GM18517 (cell line): Measurements from ENCODE around the gene KANSL3.
"Not testable (repeated sequence)": the region's sequence is repeated elsewhere in the genome, so short reads cannot be mapped to it uniquely, and the experiment has no call there.

ENCODE experiments used
- ATAC-seq: cut with Tn5 transposase; IDR thresholded peaks from one replicate; pipeline ENCODE4 v1.9.1; 2021; ENCODE audit warnings: mild to moderate bottlenecking, moderate library complexity; ENCODE audit not compliant: unreplicated experiment

The KANSL3 gene

DNA sequence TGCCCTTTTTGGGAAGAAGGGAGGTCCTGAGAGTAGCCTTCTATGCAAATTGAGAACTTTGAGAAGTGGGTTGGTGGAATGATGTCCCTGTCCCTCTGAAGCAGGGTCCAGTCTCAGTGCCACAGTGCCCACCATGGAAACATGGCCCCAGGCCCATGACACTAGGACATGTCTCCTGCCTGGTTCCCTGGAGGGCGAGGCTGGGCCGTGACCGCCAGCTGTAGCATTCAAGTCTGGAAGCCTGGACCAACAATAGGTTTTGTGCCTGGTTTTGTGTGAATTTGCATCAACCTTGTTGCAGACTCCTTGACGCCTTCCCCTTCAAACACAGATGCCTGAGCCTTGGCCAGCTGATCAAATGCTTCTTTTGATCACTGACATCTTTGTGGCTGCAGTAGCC lies 74.1 kb downstream of the KANSL3 start:
- ATAC-seq = no peak

DNA sequence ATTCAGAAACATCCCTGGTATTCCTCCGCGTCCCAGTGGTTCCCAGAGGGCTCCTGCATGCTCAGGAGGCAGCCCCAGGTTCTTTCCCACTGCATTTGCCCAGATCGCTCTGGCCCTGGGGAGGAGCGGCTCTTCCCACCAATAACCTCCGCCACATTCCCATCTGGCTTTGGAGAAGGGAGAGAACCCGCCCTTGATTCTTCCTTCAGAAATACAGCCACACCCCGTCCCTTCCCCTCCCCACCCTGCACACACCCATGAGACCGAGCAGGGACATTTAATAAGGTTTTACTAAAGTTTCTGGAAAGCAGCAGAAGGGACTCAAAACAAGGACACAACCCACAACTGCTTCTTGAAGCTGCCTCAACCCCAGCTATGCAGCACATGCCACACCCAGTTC lies 79.6 kb downstream of the KANSL3 start:
- ATAC-seq = no peak

DNA sequence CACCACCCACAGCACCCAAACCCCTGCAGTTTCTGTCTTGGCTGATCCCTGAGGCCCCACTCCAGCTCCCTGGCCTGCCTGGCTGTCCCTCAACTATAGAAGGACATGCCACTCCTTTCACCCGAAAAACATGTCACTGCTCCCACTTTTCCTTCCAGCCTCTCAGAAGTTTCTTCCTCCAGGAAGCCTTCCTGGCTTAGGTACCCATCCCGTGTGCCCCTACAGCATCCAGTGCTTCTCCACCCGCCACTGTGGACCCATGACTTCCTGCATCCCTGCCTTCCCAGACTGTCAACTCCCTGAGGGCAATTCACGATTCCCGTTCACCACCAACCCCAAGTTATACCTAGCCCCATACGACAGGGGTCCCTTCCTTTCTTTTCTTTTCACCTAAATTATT lies 80.1 kb downstream of the KANSL3 start:
- ATAC-seq = no peak

DNA sequence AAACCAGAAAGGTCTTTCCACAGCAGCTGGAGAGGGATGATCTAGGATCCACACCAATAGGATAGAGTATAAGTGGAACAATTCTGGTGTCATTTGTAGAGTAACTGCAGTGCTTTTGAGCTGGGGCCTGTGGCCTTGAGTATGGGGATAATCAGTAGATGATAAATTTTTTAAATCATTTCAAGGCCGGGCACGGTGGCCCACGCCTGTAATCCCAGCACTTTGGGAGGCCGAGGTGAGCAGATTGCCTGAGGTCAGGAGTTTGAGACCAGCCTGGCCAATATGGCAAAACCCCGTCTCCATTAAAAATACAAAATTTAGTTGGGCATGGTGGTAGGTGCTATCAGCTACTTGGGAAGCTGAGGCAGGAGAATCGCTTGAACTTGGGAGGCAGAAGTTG lies 80.7 kb downstream of the KANSL3 start:
- not testable (repeated sequence) for ATAC-seq

DNA sequence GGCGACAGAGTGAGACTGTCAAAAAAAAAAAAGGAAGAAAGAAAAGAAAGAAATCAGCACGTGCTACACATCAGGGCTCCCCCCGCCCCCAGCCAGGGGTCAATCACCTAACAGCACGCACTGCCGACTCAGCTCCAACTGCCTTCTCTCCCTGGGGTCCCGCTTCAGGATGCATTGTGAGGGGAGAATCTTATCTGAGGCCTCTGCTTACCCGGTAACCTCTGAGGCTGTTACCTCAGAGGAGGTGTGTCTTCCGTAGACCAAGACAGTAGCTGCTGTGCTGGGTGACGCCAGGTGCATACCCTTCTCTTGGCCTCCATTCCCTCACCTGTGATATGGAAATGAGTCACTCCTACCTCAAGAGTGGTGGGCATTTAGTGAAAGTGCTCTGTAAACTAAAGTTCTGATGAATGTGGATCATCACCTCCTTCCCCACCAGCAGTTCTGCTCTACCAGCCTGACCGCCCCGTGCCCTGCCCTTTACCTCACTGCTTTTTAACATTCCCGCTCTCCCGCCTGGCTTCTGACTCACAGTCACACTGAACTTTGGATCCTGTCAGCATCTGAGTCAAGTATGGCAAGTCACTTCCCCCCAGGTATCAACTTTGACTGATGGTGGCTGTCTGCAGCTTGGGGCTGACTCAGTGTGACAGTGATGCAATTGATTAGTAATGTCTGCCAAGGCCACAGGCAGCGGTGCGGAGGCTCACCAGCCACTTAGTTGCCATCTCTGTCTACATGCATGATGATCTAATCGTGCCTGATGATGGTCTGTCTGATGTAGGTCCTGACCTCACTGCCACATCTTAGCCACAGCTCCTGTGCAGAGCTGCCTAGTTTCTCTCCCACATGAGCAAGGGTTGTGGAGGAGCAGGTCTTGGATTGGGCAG lies 81.4 kb downstream of the KANSL3 start:
- no peak for ATAC-seq

DNA sequence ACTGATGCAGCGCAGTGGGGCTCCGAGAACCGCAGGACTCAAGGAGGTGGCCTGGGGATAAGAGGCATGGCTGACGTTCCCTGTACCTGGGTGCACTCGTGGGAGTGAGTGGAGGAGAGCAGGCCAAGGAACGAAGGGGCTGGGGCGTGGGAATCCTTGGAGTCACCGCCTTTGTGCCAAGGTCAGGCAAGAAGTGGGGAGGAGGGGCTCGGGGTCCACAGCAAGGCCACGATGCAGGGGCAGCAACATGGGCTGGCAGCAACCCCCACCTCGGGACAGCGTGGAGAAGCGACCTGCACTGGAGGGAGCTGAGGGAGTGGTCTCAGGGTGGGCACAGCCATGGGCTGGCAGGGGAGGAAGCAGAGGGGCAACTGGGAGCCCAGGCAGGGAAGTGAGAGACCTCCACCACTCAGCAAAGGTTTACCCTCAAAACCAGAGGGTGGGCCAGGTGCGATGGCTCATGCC lies 82.9 kb downstream of the KANSL3 start:
- no peak for ATAC-seq

DNA sequence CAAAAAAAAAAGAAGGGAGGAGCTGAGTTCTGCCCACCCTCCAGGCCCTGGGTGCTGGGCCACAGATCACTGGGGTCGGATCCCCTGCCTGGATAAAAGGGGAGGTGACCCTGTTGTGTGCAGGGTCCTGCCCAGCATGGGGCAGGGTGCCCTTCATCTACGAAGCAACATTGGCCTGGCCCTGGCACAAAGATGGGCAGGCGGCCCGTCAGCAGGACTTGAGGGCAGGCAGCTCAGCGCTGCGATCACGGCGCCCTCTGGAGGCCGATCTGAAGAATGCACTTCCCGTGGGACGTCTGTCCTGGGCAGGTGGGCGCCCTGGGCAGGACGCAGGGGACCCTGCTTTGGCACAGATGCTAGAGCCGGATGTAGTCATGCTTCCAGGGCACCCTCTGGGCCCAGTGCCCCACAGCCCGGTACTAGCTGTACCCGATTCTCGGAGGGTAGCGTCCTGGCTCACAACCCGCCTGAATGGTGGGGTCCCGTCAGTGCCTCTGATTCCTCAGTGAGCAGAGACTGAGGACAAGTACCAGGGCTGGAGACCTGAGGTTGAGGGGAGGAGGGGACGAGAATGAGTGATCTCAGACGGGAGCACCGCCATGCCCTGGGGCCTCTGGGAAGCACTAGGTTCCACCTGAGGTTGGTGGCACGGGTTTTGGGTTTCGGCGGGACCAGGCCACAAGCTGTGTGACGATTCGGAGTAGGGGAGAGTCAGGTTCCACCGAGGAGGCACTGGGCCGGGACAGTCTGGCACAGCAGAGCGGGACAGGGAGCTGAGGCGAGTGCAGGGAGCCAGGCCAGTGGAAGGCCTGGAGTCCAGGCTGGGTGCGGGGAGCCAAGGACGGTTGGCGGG lies 83.6 kb downstream of the KANSL3 start:
- ATAC-seq = peak; percentile 59

DNA sequence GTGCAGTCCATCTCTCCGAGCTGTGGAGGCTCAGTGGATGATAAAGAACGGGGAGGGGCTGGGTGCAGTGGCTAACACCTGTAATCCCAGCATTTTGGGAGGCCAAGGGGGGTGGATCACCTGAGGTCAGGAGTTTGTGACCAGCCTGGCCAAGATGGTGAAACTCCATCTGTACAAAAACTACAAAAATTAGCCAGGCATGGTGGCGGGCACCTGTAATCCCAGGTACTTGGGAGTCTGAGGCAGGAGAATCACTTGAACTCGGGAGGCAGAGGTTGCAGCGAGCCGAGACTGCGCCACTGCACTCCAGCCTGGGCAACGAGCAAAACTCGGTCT lies 84.2 kb downstream of the KANSL3 start:
- not testable (repeated sequence) for ATAC-seq

DNA sequence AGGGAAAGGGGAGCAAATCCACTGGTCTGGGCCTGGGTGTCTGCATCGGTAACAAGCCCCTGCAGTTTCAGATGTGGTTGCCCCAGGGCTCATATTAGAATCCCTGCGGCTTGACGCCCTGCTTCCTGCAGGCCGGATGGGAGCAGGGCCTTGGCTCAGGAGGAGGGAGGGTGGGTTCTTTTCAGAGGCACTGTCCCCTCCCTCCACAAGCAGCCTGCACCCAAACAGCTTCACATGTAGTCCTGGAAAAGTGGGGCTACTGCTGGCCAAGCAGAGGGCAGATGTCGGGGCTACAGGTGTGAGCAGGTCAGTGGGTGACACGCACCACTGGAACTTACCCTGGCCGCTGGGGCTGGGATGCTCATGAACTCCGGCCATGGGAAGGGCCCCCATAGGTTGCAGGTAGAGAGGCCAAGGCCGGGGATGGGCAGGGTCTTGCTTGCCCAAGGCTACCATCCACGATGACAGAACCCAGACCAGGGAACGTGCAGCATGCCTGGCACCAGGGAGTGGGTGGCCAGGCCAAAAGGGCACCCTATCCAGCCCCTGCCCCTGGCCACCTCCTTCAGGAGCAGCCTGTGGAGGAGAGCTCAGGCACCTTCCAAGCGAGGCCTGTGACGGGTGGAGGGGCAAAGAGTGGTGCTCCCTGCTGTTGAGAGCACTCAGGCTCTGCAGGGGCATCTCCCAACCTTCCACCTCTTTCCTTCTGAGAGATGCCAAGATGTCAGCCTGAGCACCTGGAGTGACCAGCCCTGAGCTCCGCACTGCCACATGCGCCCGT lies 84.7 kb downstream of the KANSL3 start:
- no peak for ATAC-seq

DNA sequence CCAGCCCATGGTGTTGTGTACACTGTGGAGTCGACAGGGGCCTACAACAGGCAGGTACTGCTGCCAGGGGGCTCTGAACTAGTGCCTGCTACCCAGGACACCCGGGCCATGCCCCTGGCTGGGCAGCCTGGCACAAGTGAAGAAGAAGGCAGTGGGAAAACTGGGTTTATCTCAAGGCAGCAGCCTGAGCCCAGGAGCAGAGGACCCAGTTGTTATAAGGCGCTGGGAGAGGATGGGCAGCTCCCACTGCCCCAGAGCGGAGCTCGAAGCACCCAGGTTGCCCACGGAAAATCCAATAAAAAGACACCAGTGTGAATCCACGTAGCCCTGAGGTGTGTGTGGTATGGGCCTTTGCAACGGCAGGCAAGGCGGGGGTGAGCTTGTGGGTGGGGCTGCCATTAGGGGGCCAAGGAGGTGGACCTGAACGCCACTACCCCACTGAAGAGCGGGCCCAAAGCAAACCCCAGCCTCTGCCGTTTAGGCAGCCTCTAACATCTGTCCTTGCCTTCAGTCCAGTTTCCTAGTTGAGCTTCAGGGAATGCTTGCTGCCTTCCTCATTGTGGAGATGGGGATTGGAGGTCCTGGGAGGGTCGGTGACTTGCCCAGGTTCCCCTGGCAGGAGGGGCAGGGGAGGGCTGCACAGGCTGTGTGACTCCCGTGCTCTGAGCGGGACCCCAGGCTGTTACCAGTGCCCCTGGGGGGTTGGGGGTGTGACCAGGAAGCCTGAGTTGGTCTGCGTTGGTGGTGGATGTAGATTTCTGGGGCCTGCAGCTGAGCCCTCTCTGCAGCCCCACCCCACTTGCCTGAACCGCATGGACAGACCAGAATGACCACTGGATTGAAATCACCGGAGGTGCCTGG lies 85.6 kb downstream of the KANSL3 start:
- ATAC-seq = no peak

DNA sequence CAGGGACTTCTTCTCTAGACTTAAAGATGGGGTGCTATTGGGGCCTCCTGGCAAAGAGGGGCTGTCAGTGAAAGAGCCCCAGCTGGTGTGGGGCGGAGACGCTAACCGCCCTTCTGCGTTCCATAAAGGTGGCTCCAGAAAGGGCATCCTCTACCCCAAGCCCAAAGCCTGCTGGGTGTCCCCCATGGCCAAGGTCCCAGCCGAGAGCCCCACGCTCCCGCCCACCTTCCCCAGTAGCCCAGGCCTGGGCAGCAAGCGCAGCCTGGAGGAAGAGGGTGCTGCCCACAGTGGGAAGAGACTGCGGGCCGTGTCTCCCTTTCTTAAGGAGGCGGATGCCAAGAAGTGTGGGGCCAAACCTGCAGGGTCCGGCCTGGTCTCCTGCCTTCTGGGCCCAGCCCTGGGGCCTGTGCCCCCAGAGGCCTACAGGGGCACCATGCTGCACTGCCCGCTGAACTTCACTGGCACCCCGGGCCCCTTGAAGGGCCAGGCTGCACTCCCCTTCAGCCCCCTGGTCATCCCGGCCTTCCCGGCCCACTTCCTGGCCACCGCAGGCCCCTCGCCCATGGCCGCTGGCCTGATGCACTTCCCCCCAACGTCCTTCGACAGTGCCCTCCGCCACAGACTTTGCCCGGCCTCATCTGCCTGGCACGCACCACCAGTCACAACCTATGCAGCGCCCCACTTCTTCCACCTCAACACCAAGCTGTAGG lies 86.4 kb downstream of the KANSL3 start:
- no peak for ATAC-seq

DNA sequence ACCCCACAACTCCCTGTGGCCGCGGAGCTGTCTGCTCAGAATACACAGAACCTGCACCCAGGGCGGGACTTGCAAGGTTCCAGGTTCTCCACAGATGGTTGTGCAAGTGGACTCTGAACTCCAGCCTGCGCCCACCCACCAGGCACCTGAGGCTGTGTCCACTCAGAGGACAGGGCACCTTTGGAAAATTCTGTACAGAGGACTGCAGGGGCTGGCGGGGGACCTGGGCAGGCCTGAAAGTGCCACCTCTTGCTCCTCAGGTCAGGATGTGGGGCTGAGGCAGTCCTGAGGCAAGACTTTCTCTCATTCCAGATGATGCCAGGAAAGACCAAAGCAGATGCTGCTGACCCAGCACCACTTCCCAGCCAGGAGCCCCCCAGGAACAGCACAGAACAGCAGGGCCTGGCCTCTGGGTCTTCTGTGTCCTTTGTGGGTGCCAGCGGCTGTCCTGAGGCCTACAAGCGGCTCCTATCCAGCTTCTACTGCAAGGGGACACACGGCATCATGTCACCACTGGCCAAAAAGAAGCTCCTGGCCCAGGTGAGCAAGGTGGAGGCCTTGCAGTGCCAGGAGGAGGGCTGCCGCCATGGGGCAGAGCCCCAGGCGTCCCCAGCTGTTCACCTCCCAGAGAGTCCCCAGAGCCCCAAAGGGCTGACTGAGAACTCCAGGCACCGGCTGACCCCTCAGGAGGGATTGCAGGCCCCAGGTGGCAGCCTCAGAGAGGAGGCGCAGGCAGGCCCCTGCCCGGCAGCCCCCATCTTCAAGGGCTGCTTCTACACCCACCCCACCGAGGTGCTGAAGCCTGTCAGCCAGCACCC lies 87.1 kb downstream of the KANSL3 start:
- ATAC-seq = no peak

DNA sequence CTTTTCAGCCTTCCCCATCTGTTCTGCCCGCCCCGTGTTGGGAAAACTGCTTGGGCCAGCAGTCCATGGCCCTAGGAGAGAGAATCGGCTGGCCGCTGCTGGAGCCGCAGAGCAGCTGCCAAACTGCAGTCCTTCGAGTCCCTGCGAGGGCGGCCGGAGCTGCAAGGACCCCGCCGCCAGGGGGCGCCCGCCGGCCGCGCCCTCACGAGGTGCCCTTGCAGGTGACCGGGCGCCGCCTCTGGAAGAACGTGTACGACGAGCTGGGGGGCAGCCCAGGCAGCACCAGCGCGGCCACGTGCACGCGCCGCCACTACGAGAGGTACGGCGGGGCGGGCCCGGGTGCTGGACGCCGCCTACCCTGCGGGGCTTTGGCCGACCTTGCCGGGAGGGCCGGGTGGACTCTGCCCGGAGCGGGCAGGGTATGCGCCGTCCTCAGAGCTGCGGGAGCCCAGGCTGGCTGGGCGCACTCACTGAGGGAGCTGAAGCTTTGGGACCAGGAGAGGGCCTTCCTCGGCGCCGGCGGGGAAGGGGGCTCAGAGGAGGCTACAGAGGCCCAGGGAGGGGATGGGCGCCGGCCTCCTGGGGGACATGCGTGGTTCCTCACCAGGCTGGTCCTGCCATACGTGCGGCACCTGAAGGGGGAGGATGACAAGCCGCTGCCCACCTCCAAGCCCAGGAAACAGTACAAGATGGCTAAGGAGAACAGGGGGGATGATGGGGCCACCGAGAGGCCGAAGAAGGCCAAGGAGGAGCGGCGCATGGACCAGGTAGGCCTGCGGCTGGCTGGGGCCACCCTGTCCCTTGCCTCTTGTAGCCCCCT lies 87.9 kb downstream of the KANSL3 start:
- no peak for ATAC-seq

DNA sequence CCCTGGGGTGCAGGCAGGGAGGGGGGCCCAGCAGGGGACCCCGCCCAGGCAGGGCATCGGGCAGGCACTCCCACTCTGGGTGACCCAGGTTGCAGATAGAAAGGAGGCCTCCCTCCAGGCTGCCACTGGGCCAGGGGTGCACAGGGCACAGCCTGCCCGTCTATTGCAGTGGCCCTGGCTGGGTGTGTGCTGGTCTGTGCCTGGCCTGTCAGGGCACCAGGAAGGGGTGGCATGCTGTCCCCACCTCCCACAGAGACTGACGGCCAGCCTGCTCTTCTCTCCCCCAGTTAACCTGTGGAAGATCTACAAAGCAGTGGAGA lies 88.7 kb downstream of the KANSL3 start:
- ATAC-seq = no peak

DNA sequence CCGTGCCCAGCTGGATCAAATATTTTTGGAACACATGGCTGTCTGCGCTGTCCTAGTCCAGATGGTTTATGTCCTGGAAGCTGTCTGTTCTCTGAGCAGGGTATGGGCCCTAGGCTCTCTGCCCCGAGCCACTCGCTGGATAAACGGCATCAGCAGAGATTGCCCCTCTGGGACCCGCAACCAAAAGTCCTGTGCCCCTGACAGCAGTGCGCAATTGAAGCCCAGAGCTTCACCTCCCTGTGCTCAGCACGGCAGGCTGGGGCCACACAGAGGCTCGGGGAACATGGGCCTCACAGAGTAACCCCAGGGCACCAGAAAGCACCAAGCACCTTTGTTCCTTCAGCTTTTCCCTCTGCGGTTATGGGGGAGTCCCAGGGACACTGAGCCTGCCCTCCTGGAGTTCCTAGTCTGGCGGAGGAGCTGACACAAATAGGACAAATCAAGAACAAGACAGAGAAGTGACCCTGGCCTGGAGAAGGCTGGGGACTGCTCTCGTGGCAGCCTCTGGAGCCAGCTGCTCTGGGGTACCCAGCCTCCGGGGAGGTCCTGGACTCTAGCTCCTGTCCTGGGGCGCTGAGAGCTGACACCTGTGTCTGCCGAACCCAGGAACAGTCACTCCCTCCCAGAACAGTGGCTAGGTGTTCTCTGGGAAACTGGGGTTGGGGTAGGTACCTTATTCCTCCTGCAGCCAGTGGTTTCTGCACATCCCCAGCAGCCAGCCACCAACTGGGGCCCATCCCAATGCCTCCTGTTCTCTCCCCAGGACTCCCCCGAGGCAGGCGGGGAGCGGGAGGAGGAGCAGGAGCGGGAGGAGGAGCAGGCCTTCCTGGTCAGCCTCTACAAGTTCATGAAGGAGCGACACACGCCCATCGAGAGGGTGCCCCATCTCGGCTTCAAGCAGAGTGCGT lies 89.3 kb downstream of the KANSL3 start:
- ATAC-seq = no peak

DNA sequence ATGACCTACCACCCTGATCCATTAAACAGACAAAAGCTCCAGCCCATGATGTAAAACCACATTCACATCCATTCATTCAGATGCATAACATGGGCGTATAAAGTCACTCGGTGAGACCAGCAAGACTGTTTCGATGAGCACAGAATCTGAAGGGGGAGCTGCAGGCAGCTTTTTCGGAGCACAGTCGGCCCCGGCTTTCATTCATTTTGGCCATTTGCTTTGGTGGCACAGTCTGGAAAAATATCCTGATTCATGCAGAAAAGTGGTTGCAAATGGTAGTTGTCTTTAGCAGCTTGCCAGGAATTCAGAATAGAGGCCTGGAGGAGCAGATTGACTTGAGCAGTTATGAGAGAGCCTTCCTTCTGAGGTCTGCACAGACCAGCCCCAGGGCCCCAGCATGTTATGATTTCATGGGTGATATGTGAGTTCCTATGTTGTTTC lies 90.4 kb downstream of the KANSL3 start:
- no peak for ATAC-seq

DNA sequence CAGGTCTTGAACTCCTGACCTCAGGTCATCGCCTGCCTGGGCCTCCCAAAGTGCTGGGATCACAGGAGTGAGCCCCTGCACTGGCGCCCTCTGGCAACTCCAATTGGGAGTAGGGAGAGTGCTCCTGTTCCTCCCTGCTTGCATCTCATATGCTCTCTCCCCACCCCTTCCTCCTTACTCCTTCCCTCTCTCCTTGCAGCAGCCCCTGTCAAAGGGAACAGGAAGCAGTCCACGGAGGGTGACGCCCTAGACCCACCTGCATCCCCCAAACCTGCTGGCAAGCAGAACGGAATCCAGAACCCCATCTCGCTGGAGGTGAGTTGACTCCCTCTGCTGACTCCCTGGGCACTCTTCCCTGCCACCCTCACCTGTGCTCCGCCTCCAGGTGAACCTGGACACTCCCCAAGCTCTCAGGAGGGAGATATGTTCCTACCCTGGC lies 90.9 kb downstream of the KANSL3 start:
- no peak for ATAC-seq
